ENCODE measurements around the gene PRPS1. TPM values are rescaled to one million over a fixed set of nuclear protein-coding genes. Genes with fewer than 3 reads are reported as not detected.
"Not testable (repeated sequence)": the region's sequence is repeated elsewhere in the genome, so short reads cannot be mapped to it uniquely, and the experiment has no call there.

The PRPS1 gene
- total RNA-seq, 4 donors from 2014 or later, result 23.5 to 33.4 (median 27.5) TPM

DNA sequence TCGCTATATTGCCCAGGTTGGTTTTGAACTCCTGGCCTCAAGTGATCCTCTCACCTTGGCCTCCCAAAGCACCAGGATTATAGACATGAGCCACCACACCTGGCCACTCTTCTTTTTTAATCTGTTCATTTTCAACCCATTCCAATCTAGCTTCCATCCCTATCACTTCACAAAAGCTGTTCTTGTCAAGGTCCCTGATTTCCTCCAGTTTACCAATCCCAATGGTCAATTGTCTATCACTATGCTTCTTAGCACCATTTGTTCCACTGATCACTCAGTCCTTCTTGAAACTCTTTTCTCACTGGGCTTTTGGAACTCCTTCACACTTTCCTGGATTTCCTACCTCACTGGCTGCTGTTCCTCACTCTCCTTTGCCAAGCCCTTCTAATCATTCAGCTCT is 38.6 kb downstream of the PRPS1 start:
- no peak for TF ChIP-seq EP300 (IDR thresholded peaks at IDR 0.05)
- no peak for TF ChIP-seq POLR2AphosphoS5 (IDR thresholded peaks at IDR 0.05)
- TF ChIP-seq, protein P1, sequence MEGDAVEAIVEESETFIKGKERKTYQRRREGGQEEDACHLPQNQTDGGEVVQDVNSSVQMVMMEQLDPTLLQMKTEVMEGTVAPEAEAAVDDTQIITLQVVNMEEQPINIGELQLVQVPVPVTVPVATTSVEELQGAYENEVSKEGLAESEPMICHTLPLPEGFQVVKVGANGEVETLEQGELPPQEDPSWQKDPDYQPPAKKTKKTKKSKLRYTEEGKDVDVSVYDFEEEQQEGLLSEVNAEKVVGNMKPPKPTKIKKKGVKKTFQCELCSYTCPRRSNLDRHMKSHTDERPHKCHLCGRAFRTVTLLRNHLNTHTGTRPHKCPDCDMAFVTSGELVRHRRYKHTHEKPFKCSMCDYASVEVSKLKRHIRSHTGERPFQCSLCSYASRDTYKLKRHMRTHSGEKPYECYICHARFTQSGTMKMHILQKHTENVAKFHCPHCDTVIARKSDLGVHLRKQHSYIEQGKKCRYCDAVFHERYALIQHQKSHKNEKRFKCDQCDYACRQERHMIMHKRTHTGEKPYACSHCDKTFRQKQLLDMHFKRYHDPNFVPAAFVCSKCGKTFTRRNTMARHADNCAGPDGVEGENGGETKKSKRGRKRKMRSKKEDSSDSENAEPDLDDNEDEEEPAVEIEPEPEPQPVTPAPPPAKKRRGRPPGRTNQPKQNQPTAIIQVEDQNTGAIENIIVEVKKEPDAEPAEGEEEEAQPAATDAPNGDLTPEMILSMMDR (IDR thresholded peaks at IDR 0.05), result no peak
- TF ChIP-seq POLR2A (IDR thresholded peaks at IDR 0.05), result no peak
- Histone ChIP-seq H3K4me3 (no peak overlapping the region), H3K27ac (no peak overlapping the region), H3K9me3 (no peaks in the 10 kb centered on the region), H3K4me1 (no peaks in the 10 kb centered on the region), H3K27me3 (no peaks in the 10 kb centered on the region), H3K36me3 (peaks cover 0 to 8% of the 10 kb centered on the region in 2 donors)
- ATAC-seq, result no peak
- WGBS, 2 donors (ENCODE audit: low coverage in 1 of 2), result 100% methylated on average over 1 of the region's 1 CpG; no CpG with 5 or more reads in 1 of the 2 donors

DNA sequence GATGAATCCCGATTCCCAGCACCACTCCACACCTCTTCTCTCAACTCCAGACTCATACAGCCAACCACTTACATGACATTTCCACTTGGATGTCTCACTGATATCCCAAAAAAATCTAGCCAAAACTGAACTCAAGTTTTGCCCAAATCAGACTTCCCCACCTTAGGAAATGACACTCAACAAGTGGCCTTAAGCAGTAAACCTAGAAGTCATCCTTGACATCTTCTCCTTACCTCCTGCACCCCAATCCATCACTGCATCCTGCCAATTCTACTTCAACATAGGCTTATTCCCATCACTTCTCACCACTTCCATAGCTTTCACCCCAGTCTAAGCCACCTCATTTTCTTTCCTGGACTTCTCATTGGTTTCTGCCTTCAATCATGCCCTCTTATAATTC is 39.1 kb downstream of the PRPS1 start:
- Histone ChIP-seq H3K36me3 (peaks cover 0 to 8% of the 10 kb centered on the region in 2 donors), H3K27ac (no peak overlapping the region), H3K9me3 (no peaks in the 10 kb centered on the region), H3K27me3 (no peaks in the 10 kb centered on the region), H3K4me3 (no peak overlapping the region), H3K4me1 (no peaks in the 10 kb centered on the region)
- TF ChIP-seq POLR2A (IDR thresholded peaks at IDR 0.05), result no peak
- TF ChIP-seq EP300 (IDR thresholded peaks at IDR 0.05), result no peak
- TF ChIP-seq POLR2AphosphoS5 (IDR thresholded peaks at IDR 0.05), result no peak
- TF ChIP-seq, protein P1 (IDR thresholded peaks at IDR 0.05), result no peak
- ATAC-seq, result no peak
- WGBS, 2 donors (ENCODE audit: low coverage in 1 of 2), result 27% methylated on average over 1 of the region's 1 CpG; no CpG with 5 or more reads in 1 of the 2 donors

DNA sequence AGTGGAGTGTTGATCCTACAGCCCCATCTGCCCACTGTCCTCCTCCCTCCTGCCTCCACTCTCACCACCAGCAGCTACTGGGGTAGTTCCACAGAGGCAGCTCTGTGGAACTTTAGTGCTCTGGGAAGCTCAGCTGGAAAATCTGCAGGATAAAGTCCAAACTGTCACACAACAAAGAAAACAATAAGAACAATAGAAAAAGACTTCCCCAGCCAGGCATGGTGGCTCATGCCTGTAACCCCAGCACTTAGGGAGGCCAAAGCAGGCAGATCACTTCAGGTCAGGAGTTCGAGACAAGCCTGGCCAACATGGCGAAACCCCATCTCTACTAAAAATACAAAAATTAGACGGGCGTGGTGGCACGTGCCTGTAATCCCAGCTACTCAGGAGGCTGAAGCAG is 40.4 kb downstream of the PRPS1 start:
- WGBS, 2 donors (ENCODE audit: low coverage in 1 of 2), result 93% methylated on average over 2 of the region's 5 CpGs; no CpG with 5 or more reads in 1 of the 2 donors
- H3K27ac ChIP-seq, ATAC-seq, H3K4me3 ChIP-seq, H3K9me3 ChIP-seq, H3K4me1 ChIP-seq, H3K36me3 ChIP-seq, H3K27me3 ChIP-seq: not testable (repeated sequence)

DNA sequence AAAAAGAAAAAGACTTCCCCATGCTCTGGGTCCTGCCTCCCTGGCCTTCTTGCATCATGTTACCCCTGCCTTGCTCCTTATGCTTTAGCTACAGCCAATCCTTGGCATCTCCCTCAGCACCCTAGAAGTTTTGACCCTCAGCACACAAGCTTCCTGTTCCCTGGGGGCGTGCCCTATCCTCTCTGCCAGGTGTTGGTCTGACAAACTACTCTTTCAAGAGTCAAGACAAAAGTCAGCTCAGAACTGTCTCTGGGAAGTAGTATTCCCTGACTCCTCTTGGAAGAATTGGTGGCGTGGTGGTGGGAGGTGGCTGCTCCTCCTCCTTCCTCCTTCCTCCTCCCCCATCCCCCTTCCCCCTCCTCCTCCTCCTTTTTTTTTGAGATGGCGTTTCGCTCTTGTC is 41.0 kb downstream of the PRPS1 start:
- no peak overlapping the region for H3K27ac ChIP-seq
- WGBS, 2 donors (ENCODE audit: low coverage in 1 of 2), result 80 to 100% methylated on average over 1 to 3 of the region's 4 CpGs
- no peaks in the 10 kb centered on the region for H3K9me3 ChIP-seq
- no peak for TF ChIP-seq POLR2A (IDR thresholded peaks at IDR 0.05)
- TF ChIP-seq, protein P1 (IDR thresholded peaks at IDR 0.05), result no peak
- TF ChIP-seq POLR2AphosphoS5 (IDR thresholded peaks at IDR 0.05), result no peak
- no peak for TF ChIP-seq EP300 (IDR thresholded peaks at IDR 0.05)
- no peaks in the 10 kb centered on the region for H3K27me3 ChIP-seq
- H3K36me3 ChIP-seq, result peaks cover 0 to 2% of the 10 kb centered on the region in 2 donors
- ATAC-seq, result no peak
- peaks cover 0 to 12% (median 5%) of the 10 kb centered on the region in 3 donors for H3K4me1 ChIP-seq
- H3K4me3 ChIP-seq, result no peak overlapping the region

DNA sequence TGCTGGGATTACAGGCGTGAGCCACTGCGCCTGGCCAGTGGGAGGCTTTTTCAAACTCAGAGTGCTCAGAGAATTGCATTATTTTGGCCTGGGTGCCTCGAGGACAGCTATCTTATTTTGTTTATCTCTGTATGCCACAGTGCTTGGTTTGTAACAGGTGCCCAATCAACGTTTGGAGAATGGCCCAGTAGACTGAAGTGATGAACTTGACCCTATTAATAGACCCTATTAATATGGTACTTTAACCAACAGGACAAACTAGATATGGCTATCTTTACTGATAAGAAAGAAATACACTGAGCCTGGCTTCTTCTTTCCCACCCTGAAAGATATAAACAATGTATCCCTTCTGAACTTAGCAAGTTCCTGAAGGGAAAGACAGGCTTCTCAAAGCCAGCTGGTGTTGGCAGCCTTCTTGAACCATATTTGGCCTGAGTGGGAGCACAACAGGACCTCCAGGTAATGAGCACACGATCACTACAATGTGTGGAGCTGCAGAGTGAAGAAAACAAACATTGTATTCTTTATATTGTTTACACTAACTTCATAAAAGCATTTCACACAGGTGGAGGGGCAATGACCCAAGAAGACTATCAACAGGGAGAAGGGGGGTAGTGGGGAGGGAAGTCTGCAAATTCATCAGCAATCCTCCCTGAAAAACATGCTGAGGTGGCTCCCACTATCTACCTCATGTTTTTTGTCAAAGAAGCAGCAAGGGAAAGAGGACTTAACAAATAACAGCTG is 41.7 kb downstream of the PRPS1 start:
- TF ChIP-seq POLR2AphosphoS5 (IDR thresholded peaks at IDR 0.05), result no peak
- TF ChIP-seq, protein P1 (IDR thresholded peaks at IDR 0.05), result no peak
- Histone ChIP-seq H3K4me1 (peaks cover 0 to 20% (median 5%) of the 10 kb centered on the region in 3 donors), H3K36me3 (no peaks in the 10 kb centered on the region), H3K4me3 (no peak overlapping the region), H3K9me3 (no peaks in the 10 kb centered on the region), H3K27me3 (no peaks in the 10 kb centered on the region), H3K27ac (no peak overlapping the region)
- WGBS, 2 donors (ENCODE audit: low coverage in 1 of 2), result 39 to 44% methylated on average over 1 to 3 of the region's 5 CpGs
- no peak for ATAC-seq

DNA sequence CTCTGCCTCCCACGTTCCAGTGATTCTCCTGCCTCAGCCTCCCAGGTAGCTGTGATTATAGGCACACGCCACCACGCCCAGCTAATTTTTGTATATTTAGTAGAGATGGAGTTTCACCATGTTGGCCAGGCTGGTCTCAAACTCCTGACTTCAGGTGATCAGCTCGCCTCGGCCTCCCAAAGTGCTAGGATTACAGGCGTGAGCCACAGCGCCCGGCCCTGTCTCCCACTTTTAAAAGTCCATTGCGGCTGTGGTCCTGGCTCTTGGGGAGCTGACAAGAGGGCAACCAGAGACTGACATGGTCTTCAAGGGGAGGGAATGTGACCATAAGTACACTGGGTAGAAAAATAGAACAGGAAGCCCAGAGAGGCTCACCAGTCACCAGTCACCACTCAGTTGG is 42.9 kb downstream of the PRPS1 start:
- not testable (repeated sequence) for ATAC-seq, H3K9me3 ChIP-seq, H3K27me3 ChIP-seq, H3K4me3 ChIP-seq, H3K36me3 ChIP-seq
- Histone ChIP-seq H3K4me1 (peaks cover 0 to 27% (median 5%) of the 10 kb centered on the region in 3 donors), H3K27ac (peak overlapping the region in 1 of 4 donors; percentile 12)
- no CpG with 5 or more reads among the region's 9 CpGs for WGBS, 2 donors (ENCODE audit: low coverage in 1 of 2)

Data from gastroesophageal sphincter (tissue), 4 donors.